ENCODE results near the gene ADA. TPM values are rescaled to one million over a fixed set of nuclear protein-coding genes. Genes with fewer than 3 reads are reported as not detected.

The ADA gene
- polyA plus RNA-seq, 1 donor from 2014 or later = 0.56 TPM

DNA sequence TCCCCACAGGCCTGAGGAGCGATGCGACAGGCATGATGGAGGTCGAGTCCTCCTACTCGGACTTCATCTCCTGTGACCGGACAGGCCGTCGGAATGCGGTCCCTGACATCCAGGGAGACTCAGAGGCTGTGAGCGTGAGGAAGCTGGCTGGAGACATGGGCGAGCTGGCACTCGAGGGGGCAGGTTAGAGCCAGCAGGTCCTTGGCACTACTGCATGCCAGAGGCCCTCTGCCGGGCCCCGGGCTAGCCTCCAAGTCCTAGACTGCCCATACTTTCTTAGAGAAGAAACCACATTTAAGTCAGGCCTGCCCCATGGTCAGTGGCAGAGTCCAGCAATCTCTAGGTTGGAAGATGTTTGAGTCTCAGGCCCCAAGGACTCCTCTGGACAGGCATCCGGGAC lies 37.0 kb downstream of the ADA start:
- no peaks in the 10 kb centered on the region for H3F3A ChIP-seq (ENCODE audit: insufficient read depth, low read length, poor library complexity, severe bottlenecking)
- H3K4me3 ChIP-seq (ENCODE audit: low read length) = no peak overlapping the region
- no peak overlapping the region for H3K4me2 ChIP-seq (ENCODE audit: low read length)
- H3K27ac ChIP-seq (ENCODE audit: low read length) = no peak overlapping the region
- peaks cover 5% of the 10 kb centered on the region for H3K36me3 ChIP-seq (ENCODE audit: insufficient read depth, low read length)
- H2AFZ ChIP-seq (ENCODE audit: low read depth, low read length) = no peak overlapping the region
- no peaks in the 10 kb centered on the region for H3K9me3 ChIP-seq (ENCODE audit: low read length)
- no peaks in the 10 kb centered on the region for H3K9me2 ChIP-seq (ENCODE audit: insufficient read depth, low read length)
- no peaks in the 10 kb centered on the region for H3K27me3 ChIP-seq (ENCODE audit: insufficient read depth, low read depth, low read length)
- TF ChIP-seq POLR2AphosphoS5 (IDR thresholded peaks at IDR 0.05) (no peak), TAF1 (IDR thresholded peaks at IDR 0.05; ENCODE audit: low read depth) (no peak), MXI1 (conservative IDR thresholded peaks at IDR 0.05; ENCODE audit: poor library complexity, severe bottlenecking) (no peak), EZH2 (IDR thresholded peaks at IDR 0.05; ENCODE audit: borderline replicate concordance, insufficient read depth, low read length, poor library complexity, severe bottlenecking) (no peak), RAD21 (conservative IDR thresholded peaks at IDR 0.05) (no peak)
- H3K9ac ChIP-seq (ENCODE audit: low read length) = no peak overlapping the region
- no peaks in the 10 kb centered on the region for H3K79me2 ChIP-seq (replicated peaks; ENCODE audit: insufficient read depth, low read length)
- no peaks in the 10 kb centered on the region for H4K20me1 ChIP-seq (ENCODE audit: insufficient read depth)

DNA sequence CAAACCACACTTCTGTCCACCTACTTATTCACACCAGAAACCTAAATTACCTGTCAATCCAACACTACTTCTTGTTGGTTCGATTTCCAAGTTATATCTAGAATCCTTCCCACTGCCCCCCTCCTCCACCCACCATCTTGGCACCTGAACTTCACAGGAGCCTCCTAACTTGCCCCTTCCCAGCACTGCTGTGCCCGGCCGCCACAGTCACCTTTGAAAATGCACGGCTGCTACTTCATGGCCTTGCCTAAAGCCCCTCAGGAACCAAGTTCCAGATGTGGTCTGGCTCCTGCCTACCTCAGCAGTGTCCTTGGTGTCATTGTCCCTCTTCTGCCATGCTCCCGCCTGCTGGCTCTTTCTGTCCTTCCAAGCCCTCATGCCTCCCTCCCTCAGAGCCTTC lies 37.9 kb downstream of the ADA start:
- Histone ChIP-seq H3K9me3 (ENCODE audit: low read length) (no peaks in the 10 kb centered on the region), H3K27ac (ENCODE audit: low read length) (no peak overlapping the region), H2AFZ (ENCODE audit: low read depth, low read length) (no peak overlapping the region), H3K36me3 (ENCODE audit: insufficient read depth, low read length) (no peaks in the 10 kb centered on the region), H4K20me1 (ENCODE audit: insufficient read depth) (no peaks in the 10 kb centered on the region), H3K79me2 (replicated peaks; ENCODE audit: insufficient read depth, low read length) (no peaks in the 10 kb centered on the region), H3K4me2 (ENCODE audit: low read length) (no peak overlapping the region), H3K9me2 (ENCODE audit: insufficient read depth, low read length) (no peaks in the 10 kb centered on the region), H3F3A (ENCODE audit: insufficient read depth, low read length, poor library complexity, severe bottlenecking) (no peaks in the 10 kb centered on the region), H3K27me3 (ENCODE audit: insufficient read depth, low read depth, low read length) (no peaks in the 10 kb centered on the region), H3K4me3 (ENCODE audit: low read length) (no peak overlapping the region), H3K9ac (ENCODE audit: low read length) (no peak overlapping the region)
- TF ChIP-seq RAD21 (conservative IDR thresholded peaks at IDR 0.05) (no peak), POLR2AphosphoS5 (IDR thresholded peaks at IDR 0.05) (no peak), MXI1 (conservative IDR thresholded peaks at IDR 0.05; ENCODE audit: poor library complexity, severe bottlenecking) (no peak), EZH2 (IDR thresholded peaks at IDR 0.05; ENCODE audit: borderline replicate concordance, insufficient read depth, low read length, poor library complexity, severe bottlenecking) (no peak), TAF1 (IDR thresholded peaks at IDR 0.05; ENCODE audit: low read depth) (no peak), EP300 (conservative IDR thresholded peaks at IDR 0.05; ENCODE audit: poor library complexity, severe bottlenecking) (no peak), SMC3 (conservative IDR thresholded peaks at IDR 0.05; ENCODE audit: poor library complexity) (no peak)
- TF ChIP-seq, protein P1, sequence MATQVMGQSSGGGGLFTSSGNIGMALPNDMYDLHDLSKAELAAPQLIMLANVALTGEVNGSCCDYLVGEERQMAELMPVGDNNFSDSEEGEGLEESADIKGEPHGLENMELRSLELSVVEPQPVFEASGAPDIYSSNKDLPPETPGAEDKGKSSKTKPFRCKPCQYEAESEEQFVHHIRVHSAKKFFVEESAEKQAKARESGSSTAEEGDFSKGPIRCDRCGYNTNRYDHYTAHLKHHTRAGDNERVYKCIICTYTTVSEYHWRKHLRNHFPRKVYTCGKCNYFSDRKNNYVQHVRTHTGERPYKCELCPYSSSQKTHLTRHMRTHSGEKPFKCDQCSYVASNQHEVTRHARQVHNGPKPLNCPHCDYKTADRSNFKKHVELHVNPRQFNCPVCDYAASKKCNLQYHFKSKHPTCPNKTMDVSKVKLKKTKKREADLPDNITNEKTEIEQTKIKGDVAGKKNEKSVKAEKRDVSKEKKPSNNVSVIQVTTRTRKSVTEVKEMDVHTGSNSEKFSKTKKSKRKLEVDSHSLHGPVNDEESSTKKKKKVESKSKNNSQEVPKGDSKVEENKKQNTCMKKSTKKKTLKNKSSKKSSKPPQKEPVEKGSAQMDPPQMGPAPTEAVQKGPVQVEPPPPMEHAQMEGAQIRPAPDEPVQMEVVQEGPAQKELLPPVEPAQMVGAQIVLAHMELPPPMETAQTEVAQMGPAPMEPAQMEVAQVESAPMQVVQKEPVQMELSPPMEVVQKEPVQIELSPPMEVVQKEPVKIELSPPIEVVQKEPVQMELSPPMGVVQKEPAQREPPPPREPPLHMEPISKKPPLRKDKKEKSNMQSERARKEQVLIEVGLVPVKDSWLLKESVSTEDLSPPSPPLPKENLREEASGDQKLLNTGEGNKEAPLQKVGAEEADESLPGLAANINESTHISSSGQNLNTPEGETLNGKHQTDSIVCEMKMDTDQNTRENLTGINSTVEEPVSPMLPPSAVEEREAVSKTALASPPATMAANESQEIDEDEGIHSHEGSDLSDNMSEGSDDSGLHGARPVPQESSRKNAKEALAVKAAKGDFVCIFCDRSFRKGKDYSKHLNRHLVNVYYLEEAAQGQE (IDR thresholded peaks at IDR 0.05; ENCODE audit: borderline replicate concordance) = no peak
- TF ChIP-seq, protein P2, sequence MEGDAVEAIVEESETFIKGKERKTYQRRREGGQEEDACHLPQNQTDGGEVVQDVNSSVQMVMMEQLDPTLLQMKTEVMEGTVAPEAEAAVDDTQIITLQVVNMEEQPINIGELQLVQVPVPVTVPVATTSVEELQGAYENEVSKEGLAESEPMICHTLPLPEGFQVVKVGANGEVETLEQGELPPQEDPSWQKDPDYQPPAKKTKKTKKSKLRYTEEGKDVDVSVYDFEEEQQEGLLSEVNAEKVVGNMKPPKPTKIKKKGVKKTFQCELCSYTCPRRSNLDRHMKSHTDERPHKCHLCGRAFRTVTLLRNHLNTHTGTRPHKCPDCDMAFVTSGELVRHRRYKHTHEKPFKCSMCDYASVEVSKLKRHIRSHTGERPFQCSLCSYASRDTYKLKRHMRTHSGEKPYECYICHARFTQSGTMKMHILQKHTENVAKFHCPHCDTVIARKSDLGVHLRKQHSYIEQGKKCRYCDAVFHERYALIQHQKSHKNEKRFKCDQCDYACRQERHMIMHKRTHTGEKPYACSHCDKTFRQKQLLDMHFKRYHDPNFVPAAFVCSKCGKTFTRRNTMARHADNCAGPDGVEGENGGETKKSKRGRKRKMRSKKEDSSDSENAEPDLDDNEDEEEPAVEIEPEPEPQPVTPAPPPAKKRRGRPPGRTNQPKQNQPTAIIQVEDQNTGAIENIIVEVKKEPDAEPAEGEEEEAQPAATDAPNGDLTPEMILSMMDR (IDR thresholded peaks at IDR 0.05; ENCODE audit: poor library complexity, severe bottlenecking) = no peak

All from neural cell (in vitro differentiated cells).